NCI-H2107 (cell line): ENCODE results near the gene CETN3.

Source experiments
- DNase-seq: peaks from one replicate; lab custom pipeline; 2025; lab: John Stamatoyannopoulos, UW

The CETN3 gene

DNA sequence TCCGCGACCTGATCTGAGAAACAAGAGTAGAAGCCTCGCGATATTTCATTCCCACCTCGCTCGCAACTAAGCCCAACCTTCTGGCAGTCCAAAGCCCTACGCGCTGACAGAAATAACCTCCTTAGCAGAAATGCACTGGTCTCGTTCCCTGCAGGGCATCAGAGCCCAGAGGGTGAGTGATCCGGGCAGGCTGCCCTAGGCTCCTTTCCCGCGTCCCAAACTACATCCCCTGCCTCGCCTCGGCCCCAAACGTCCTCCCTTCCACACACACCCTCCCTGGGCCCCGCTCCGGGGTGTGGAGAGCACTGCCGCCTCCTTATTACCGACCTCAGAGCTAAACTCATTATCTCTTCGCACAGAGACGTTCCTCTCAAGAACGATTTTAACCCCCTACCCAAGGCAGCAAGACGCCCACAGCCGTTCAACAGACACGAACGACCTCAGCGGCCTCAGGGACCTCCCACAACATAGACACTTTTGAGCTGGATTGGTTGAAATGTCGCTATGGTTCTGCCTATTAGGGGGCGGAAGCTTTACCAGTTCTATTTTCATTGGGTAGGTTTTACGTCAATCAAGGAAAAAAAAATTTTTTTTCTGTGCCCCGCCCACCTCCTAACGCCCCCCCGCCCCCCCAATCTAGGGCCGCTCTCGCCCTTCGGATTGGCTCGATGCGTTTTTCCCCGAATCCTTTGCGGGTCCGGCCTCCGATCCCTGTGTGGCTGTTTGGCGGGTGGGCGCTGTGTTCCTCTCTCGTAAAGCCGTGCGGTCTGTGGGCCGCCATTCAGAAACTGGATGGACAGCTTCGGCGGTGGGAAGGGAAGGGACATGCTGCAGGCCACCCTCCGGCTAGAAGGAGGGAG, at the start of gene CETN3:
CETN3 (minus strand) TSS at position 439 of the 860 bp plus-strand sequence; CDS start at position 344, 95 bp downstream.
- DNase-seq = peak; percentile 74

GRCh38 chr5:90446961-90447360, 37.4 kb upstream of the CETN3 start:
- no peak for DNase-seq

- DNase-seq = no peak
Observed at GRCh38 chr5:90440644-90441043, 31.1 kb upstream of the CETN3 start.

- DNase-seq = no peak
Observed at GRCh38 chr5:90438100-90438499, 28.5 kb upstream of the CETN3 start.

DNA sequence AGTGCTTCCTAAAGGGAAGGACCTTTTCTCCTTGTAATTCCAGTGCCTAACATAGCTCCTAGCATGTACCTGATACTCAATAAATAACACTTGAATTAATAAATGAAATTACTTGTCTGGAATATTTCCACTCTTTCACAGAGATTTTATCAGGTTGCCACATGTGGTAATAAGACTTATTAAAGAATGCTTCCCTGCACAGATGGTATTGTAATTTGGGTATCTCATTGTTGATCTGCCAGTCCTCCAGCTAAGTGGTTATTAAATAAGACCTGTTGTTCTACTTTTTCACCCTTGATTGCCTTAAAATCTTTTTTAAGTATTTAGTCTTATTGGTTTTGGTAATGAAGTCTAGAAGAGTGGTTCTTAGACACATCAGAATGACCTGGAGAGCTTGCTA, 28.1 kb upstream of the CETN3 start:
- DNase-seq = no peak

- DNase-seq = no peak
Observed at GRCh38 chr5:90434116-90434714, 24.7 kb upstream of the CETN3 start.

- no peak for DNase-seq
Observed at GRCh38 chr5:90424245-90424644, 14.7 kb upstream of the CETN3 start.

- no peak for DNase-seq
Observed at GRCh38 chr5:90421136-90421535, 11.6 kb upstream of the CETN3 start.

DNA sequence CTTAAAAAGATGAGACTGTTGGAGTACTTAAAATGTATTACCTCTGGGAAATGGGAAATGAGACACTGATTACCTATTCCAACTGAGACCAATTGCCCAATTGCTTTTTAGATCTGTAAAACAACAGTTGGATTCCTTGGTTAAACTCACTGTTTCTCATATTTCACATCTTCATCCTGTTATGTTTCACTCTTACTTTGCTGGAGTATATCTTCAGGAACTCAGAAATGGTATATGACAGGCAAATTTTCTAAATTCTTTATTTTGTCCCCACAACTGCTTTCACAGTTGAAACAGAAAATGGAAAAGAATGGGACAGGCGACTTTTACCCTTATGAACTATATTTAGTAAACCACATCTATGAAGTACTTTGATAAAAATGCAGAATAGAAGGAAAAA, 8.7 kb upstream of the CETN3 start:
- no peak for DNase-seq

DNA sequence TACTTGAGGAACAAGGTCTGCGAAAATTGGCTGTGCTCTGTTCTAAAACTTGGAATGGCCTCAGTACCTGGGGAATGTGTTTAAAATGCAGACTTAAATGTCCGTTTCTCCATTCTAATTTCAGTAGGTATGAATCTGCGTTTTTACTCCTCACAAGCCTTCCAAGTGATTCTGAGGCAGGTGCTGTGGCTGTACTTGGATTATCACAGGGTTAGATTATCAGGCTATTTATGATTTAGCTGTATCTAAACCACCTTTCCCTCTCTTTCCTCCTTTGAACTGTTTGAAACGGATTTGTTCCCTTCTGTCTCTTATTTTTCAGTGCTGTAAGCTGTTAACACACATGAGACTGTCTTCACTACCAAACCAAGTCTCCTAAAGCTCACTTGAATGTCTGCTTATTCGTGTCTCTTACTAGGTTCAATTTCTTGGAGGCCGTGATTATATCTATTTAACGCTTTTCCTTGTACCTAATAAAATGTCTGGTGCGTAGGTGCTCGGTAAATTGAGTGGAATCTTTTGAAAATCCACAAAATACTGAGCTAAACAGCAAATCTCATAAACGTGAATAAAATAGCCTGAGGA, 714 bp upstream of the CETN3 start:
- DNase-seq = no peak

GRCh38 chr5:90408571-90409317, 812 bp downstream of the CETN3 start:
- no peak for DNase-seq

DNA sequence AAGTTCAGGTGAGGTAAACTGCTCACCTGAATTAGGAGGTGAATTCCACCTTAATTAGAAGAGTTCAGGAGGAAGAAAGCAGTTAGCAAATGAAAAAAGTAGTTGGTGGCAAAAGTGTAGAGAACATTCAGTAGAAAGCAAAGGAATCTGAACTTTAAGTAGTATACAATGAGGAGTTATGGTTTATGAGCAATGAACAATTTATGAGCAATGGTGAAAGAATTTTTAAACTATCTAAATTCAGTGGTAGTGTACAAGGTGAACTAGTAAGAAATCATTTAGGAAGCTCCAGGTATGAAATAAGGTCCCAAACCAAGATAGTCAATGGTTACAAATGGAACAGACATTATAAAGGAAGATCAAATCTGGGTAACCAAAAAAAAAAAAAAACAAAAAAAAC, 3.1 kb downstream of the CETN3 start:
- DNase-seq = no peak

DNA sequence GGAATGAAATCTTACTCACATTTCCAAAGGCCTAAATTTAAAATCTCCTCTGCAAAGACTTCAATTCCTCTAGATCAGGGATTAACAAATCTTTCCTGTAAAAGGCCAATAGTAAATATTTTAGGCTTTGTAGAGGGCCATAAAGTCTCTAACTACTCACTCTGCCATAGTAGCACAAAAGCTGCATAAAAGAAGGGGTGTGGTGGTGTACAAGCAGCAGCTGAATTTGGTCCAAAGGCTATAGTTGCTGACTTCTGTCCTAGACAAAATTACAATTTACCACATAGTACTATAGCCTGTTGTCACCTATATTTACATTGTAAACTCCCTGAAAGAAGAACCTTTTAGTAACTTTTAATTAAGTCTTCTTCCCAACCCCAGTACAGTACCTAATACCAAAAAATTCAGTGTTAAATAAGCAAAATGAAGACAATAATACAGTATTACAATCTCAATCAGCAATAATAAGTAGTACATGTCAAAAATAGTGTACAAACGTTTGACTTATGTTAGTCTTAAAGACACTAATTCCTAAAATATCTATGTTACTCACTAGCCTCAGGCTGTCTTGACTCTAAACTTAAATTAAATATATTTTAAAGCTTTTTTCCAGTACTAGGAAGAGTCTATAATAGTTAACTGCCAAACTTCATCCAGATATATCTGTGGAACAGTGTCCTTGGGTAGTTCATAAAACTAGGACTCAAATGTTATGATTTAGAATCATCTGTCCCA, 6.9 kb downstream of the CETN3 start:
- no peak for DNase-seq

DNA sequence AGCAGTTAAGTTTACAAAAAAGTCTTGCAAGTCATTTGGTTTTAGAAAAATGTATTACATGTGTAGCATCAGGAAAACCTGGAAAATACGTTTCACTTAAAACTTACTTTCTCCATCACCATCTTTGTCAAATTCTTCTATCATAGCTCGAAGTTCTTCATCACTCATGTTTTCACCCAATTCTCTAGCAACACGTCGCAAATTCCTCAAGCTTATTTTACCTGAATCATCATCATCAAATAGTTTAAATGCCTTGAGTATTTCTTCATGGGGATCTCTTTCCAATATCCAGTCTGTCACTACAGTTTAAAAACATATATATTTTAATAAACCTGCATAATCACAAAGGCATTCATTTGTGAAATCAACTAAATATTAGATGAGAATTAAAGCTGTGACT, 10.3 kb downstream of the CETN3 start:
- DNase-seq = no peak

DNA sequence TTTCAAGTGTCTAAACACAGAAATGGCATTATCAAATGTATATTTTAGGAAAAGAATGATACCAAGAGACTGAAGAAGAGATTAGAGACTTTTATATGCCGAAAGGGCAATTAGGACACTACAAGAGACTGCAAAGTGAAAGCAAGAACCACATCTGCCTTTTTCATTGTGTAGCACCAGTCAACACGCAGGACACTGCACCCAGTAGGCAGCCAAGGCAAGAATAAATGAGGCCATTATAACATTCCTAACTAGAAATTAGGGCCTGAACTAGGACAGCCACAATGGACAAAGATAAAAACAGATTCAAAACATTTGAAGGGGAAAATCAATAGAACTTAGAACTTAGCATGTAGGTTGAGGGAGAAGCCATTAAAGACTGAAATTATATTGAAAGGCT, 10.8 kb downstream of the CETN3 start:
- DNase-seq = no peak

- no peak for DNase-seq
Observed at GRCh38 chr5:90395005-90395404, 14.6 kb downstream of the CETN3 start.

DNA sequence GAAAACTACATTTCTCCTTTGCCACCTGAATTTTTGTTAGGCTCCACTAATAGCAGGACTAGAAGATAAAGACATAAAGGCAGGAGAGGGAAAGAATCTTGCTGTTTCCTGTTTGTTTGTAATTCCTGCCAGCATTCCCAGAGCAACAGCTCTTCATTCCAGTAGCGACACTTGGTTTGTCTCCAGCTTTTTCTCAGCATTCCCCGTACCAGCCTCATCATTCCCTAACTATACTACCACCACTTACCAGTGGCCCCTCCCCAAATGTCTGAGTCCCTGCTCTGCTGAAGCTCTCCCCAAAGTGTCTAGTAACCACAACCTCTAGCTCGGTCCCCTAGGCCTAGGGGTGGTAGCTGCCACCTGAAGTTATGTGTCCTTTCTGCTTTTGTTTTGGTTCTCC, 18.6 kb downstream of the CETN3 start:
- DNase-seq = no peak

GRCh38 chr5:90390326-90390725, 19.2 kb downstream of the CETN3 start:
- DNase-seq = no peak

DNA sequence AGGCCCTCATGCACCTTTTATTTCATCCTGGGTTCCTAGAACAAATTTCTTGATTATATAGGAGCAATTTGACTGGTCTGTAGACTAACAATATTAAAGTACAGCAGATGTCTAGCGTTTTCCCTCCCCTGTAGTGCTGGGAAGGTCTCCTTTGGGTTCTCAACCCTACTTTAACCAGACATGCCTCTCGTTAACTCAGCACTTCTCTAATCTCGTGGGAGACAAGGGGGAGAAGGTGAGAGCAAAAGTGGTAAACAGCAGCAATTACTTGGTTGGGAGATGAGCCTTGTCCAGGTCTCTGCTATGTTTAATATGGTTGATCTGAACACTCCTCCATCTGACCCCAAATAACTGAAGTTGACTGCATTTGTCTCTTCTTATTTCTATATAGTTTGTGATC, 22.0 kb downstream of the CETN3 start:
- no peak for DNase-seq

DNA sequence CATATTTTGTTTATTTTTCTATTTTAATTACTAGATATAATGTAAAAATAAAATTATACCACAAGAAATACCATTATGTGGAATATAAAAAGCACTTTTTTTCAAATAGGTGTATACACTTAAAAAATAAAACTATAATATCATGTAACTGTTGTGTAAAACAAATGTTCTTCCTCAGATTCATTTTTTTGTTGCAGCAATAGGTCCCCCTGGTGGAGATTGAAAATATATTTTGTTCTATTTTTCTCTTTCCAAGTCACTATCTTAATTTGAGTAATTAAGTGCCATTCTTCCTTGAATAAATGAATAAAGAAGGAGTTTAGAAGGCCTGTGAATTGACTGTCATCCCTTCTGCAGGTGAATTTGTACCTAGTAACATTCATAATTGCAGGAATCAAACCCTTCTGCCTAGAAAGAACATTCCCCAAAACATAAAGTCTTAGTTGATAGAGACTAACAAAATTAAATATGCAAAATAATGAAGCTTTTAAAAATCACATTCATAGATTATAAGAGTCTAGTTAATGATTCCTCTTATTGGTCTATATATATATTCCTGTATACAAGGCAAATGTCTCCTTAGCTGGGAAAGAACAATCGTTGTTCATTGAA, 23.4 kb downstream of the CETN3 start:
- DNase-seq = no peak

DNA sequence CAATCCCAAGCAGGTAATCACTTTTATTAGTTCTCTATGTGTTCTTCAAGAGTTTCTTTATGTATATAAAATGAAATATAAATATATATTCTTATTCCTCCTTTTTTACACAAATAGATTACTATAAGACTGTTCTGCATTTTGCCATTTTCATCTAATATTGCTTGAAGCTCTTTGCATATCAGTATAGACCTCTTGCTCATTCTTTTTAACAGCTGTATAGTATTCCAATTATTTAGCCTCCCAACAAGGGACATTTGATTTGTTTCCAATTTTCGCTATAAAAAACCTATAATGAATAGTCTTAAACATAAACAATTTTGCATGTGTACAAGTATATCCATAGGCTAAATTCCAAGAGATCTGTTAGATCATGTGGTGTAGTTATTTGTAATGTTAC, 25.2 kb downstream of the CETN3 start:
- no peak for DNase-seq
